HEK293T (cell line): Measurements from ENCODE around the gene FGFBP3.

Experiments
- CTCF ChIA-PET: fragments of 350-600 bp; formaldehyde crosslinking; extraction: SDS; loops from one replicate; lab custom pipeline; 2021; ENCODE audit warnings: antibody characterized with exemption, inconsistent platforms; lab: Yijun Ruan, JAX
- POLR2A ChIA-PET: fragments of 350-600 bp; formaldehyde crosslinking; extraction: SDS; loops from one replicate; lab custom pipeline; 2020; ENCODE audit warnings: antibody characterized with exemption, inconsistent platforms; lab: Yijun Ruan, JAX
- DNase-seq: peaks from one replicate; pipeline ENCODE4 v3.0.0; 2012; ENCODE audit warnings: mixed read lengths; ENCODE audit errors: extremely low spot score
- ARNT ChIP-seq: fragments of 450-650 bp; IDR thresholded peaks from 2 replicates; pipeline ENCODE4 v1.6.1; 2017; ENCODE audit warnings: mild to moderate bottlenecking
- BHLHE40 ChIP-seq: fragments of 450-650 bp; IDR thresholded peaks from 2 replicates; pipeline ENCODE4 v1.6.1; 2016; ENCODE audit warnings: mild to moderate bottlenecking, moderate library complexity, borderline replicate concordance
- CTBP1 ChIP-seq: fragments of 450-650 bp; IDR thresholded peaks from 2 replicates; pipeline ENCODE4 v1.6.1; 2016; ENCODE audit warnings: borderline replicate concordance
- ELF4 ChIP-seq: fragments of 450-650 bp; IDR thresholded peaks from 2 replicates; pipeline ENCODE4 v1.6.1; 2017; ENCODE audit warnings: antibody characterized with exemption
- FOXA1 ChIP-seq: fragments of 450-650 bp; IDR thresholded peaks from 2 replicates; pipeline ENCODE4 v1.6.1; 2016; ENCODE audit warnings: mild to moderate bottlenecking
- FOXK2 ChIP-seq: fragments of 450-650 bp; IDR thresholded peaks from 2 replicates; pipeline ENCODE4 v1.6.1; 2016; ENCODE audit warnings: mild to moderate bottlenecking
- FOXM1 ChIP-seq: fragments of 450-650 bp; IDR thresholded peaks from 2 replicates; pipeline ENCODE4 v1.6.1; 2017; ENCODE audit warnings: mild to moderate bottlenecking, borderline replicate concordance
- HDGF ChIP-seq: fragments of 450-650 bp; IDR thresholded peaks from 2 replicates; pipeline ENCODE4 v1.6.1; 2017; ENCODE audit warnings: antibody characterized with exemption, borderline replicate concordance
- L3MBTL2 ChIP-seq: fragments of 450-650 bp; conservative IDR thresholded peaks from 2 replicates; pipeline ENCODE4 v1.6.1; 2016; ENCODE audit warnings: mild to moderate bottlenecking
- LEF1 ChIP-seq: fragments of 450-650 bp; IDR thresholded peaks from 2 replicates; pipeline ENCODE4 v1.6.1; 2017; ENCODE audit warnings: mild to moderate bottlenecking, borderline replicate concordance
- NFRKB ChIP-seq: fragments of 450-650 bp; IDR thresholded peaks from 2 replicates; pipeline ENCODE4 v1.6.1; 2016; ENCODE audit warnings: mild to moderate bottlenecking, moderate library complexity
- PKNOX1 ChIP-seq: fragments of 450-650 bp; IDR thresholded peaks from 2 replicates; pipeline ENCODE4 v1.6.1; 2016
- SP1 ChIP-seq: fragments of 450-650 bp; IDR thresholded peaks from 2 replicates; pipeline ENCODE4 v1.6.1; 2017
- SUZ12 ChIP-seq: fragments of 450-650 bp; IDR thresholded peaks from 2 replicates; pipeline ENCODE4 v1.6.1; 2016; ENCODE audit warnings: mild to moderate bottlenecking
- TARDBP ChIP-seq: fragments of 450-650 bp; IDR thresholded peaks from 2 replicates; pipeline ENCODE4 v1.6.1; 2016
- ZNF384 ChIP-seq: fragments of 450-650 bp; IDR thresholded peaks from 2 replicates; pipeline ENCODE4 v1.6.1; 2016

FGFBP3 gene

GRCh38 chr10:91909117-91909677 lies at the start of gene FGFBP3:
TSS of gene FGFBP3 (minus strand) at chr10:91909486. CDS start at chr10:91908969, 517 bp downstream.
- peak; percentile 52 for DNase-seq
- POLR2A ChIA-PET, result interaction anchor here (1.0 to 2.5 kb wide), 6 partner anchors 12 to 111 kb away, joined by 3 to 15 read pairs (median 8); partner anchors contain the start of genes BTAF1 and TNKS2
- CTCF ChIA-PET, result interaction anchor here (1.2 kb wide), 1 partner anchor 150 kb away, joined by 4 read pairs; no protein-coding TSS in a partner anchor
- TF ChIP-seq L3MBTL2, result peak; percentile 52; the same call in 1 of the 2 replicates
- TF ChIP-seq PKNOX1, result no peak

- ChIA-PET POLR2A (interaction anchor here (1.1 kb wide), 1 partner anchor 33 kb away, joined by 3 read pairs; the partner anchor contains the start of gene BTAF1), CTCF (no interaction called here)
- DNase-seq, result no peak
- TF ChIP-seq SUZ12 (no peak), ELF4 (no peak), CTBP1 (no peak), ZNF384 (no peak), FOXM1 (no peak), NFRKB (no peak), PKNOX1 (no peak), FOXK2 (no peak), LEF1 (no peak), HDGF (no peak), L3MBTL2 (no peak), BHLHE40 (no peak), TARDBP (no peak), FOXA1 (no peak), ARNT (no peak), SP1 (no peak)
Measured at GRCh38 chr10:91957091-91957490, 47.8 kb upstream of the FGFBP3 start.

GRCh38 chr10:91955114-91955513 lies 45.8 kb upstream of the FGFBP3 start:
- DNase-seq, result no peak
- TF ChIP-seq ARNT (no peak), BHLHE40 (no peak), NFRKB (no peak), FOXA1 (no peak), ZNF384 (no peak), FOXK2 (no peak), L3MBTL2 (no peak), LEF1 (no peak), ELF4 (no peak), TARDBP (no peak), HDGF (no peak), SP1 (no peak), FOXM1 (no peak)
- ChIA-PET POLR2A (no interaction called here), CTCF (no interaction called here)

GRCh38 chr10:91953600-91954160 lies 44.4 kb upstream of the FGFBP3 start:
- CTCF ChIA-PET, result interaction anchor here (0.6 kb wide), 1 partner anchor 254 kb away, joined by 3 read pairs; no protein-coding TSS in a partner anchor
- DNase-seq, result no peak
- POLR2A ChIA-PET, result no interaction called here
- no peak for TF ChIP-seq CTBP1
- TF ChIP-seq ZNF384, result no peak
- TF ChIP-seq HDGF, result no peak
- no peak for TF ChIP-seq FOXA1
- no peak for TF ChIP-seq LEF1
- no peak for TF ChIP-seq L3MBTL2
- TF ChIP-seq ELF4, result no peak
- TF ChIP-seq FOXK2, result no peak
- no peak for TF ChIP-seq BHLHE40
- TF ChIP-seq PKNOX1, result no peak
- no peak for TF ChIP-seq SUZ12
- TF ChIP-seq TARDBP, result no peak
- TF ChIP-seq ARNT, result no peak

- ChIA-PET POLR2A (interaction anchor here (1.1 kb wide), 1 partner anchor 21 kb away, joined by 5 read pairs; the partner anchor contains the start of gene BTAF1), CTCF (no interaction called here)
- DNase-seq, result no peak
- TF ChIP-seq BHLHE40 (no peak), ARNT (no peak), FOXM1 (no peak), L3MBTL2 (no peak), NFRKB (no peak), FOXA1 (no peak), LEF1 (no peak)
Measured at GRCh38 chr10:91944880-91945630, 35.8 kb upstream of the FGFBP3 start.

- ChIA-PET POLR2A (interaction anchor here (2.5 kb wide), 1 partner anchor 18 kb away, joined by 17 read pairs; the partner anchor contains the start of gene BTAF1), CTCF (no interaction called here)
- no peak for DNase-seq
- no peak for TF ChIP-seq SP1
- TF ChIP-seq L3MBTL2, result no peak
- TF ChIP-seq ARNT, result no peak
- no peak for TF ChIP-seq NFRKB
- TF ChIP-seq FOXM1, result no peak
- no peak for TF ChIP-seq FOXA1
- no peak for TF ChIP-seq ELF4
- TF ChIP-seq FOXK2, result no peak
- no peak for TF ChIP-seq BHLHE40
- TF ChIP-seq CTBP1, result no peak
- no peak for TF ChIP-seq TARDBP
- TF ChIP-seq PKNOX1, result no peak
- TF ChIP-seq SUZ12, result no peak
Measured at GRCh38 chr10:91941426-91941825, 32.1 kb upstream of the FGFBP3 start.
